Measurements from ENCODE around the gene MYO9B.

The MYO9B gene

GRCh38 chr19:17036640-17037039 is 38.9 kb upstream of the MYO9B start:
- DNase-seq (ENCODE audit: low read depth), result no peak
- H3K4me3 ChIP-seq (ENCODE audit: low read depth, low read length), result no peak overlapping the region
- TF ChIP-seq CTCF (IDR thresholded peaks at IDR 0.05; ENCODE audit: insufficient read depth, low read depth, low read length, missing control alignments), result no peak

GRCh38 chr19:17037184-17037583 is 38.4 kb upstream of the MYO9B start:
- TF ChIP-seq CTCF (IDR thresholded peaks at IDR 0.05; ENCODE audit: insufficient read depth, low read depth, low read length, missing control alignments), result no peak
- no peak overlapping the region for H3K4me3 ChIP-seq (ENCODE audit: low read depth, low read length)
- no peak for DNase-seq (ENCODE audit: low read depth)

GRCh38 chr19:17037966-17038500 is 37.5 kb upstream of the MYO9B start:
- no peak overlapping the region for H3K4me3 ChIP-seq (ENCODE audit: low read depth, low read length)
- TF ChIP-seq CTCF (IDR thresholded peaks at IDR 0.05; ENCODE audit: insufficient read depth, low read depth, low read length, missing control alignments), result no peak
- no peak for DNase-seq (ENCODE audit: low read depth)

GRCh38 chr19:17041976-17042375 is 33.6 kb upstream of the MYO9B start:
- no peak overlapping the region for H3K4me3 ChIP-seq (ENCODE audit: low read depth, low read length)
- no peak for DNase-seq (ENCODE audit: low read depth)
- no peak for TF ChIP-seq CTCF (IDR thresholded peaks at IDR 0.05; ENCODE audit: insufficient read depth, low read depth, low read length, missing control alignments)

- DNase-seq (ENCODE audit: low read depth), result no peak
- H3K4me3 ChIP-seq (ENCODE audit: low read depth, low read length), result no peak overlapping the region
- no peak for TF ChIP-seq CTCF (IDR thresholded peaks at IDR 0.05; ENCODE audit: insufficient read depth, low read depth, low read length, missing control alignments)
Observed at GRCh38 chr19:17043744-17044143, 31.8 kb upstream of the MYO9B start.

- TF ChIP-seq CTCF (IDR thresholded peaks at IDR 0.05; ENCODE audit: insufficient read depth, low read depth, low read length, missing control alignments), result no peak
- DNase-seq (ENCODE audit: low read depth), result no peak
- H3K4me3 ChIP-seq (ENCODE audit: low read depth, low read length), result no peak overlapping the region
Observed at GRCh38 chr19:17045907-17046502, 29.6 kb upstream of the MYO9B start.

- H3K4me3 ChIP-seq (ENCODE audit: low read depth, low read length), result no peak overlapping the region
- no peak for TF ChIP-seq CTCF (IDR thresholded peaks at IDR 0.05; ENCODE audit: insufficient read depth, low read depth, low read length, missing control alignments)
- no peak for DNase-seq (ENCODE audit: low read depth)
Observed at GRCh38 chr19:17048885-17049453, 26.6 kb upstream of the MYO9B start.

Data from GM12865 (cell line).